ENCODE results near the gene SFI1. TPM values are rescaled to one million over a fixed set of nuclear protein-coding genes. Genes with fewer than 3 reads are reported as not detected.
"Not testable (repeated sequence)": the region's sequence is repeated elsewhere in the genome, so short reads cannot be mapped to it uniquely, and the experiment has no call there.

Gene SFI1
- total and polyA plus RNA-seq, 3 donors from 2014 or later = 48.8 to 141 (median 129) TPM

DNA sequence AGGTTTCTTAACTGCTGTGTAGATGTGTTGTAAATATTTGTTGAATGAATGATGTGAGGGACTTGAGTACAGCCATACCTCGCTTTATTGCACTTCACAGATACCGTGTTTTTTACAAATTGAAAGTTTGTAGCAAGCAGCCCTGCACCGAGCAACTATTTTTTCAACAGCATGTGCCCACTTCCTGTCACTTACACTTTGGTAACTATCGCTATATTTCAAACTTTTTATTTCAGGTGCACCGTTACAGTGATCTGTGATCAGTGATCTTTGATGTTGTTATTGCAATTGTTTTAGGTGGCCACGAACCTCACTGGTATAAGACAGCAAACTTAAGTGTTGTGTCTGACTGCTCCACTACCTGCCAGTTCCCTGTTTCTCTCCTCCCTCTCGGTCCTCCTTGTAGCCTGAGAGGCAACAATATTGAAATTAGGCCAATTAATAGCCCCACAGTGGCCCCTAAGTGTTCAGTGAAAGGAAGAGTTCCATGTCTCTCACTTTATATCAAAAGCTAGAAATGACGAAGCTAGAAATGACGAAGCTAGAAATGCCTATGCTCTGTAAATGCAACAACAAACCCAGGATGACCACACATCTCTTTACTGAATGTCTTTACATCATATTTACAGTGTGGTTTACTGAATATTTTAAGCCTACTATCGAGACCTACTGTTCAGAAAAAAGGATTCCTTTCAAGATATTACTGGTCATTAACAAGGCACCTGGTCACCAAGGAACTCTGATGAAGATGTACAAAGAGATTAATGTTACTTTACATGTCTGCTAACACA, 1.0 kb downstream of the SFI1 start:
- Histone ChIP-seq H3K9me3 (no peaks in the 10 kb centered on the region), H3K36me3 (ENCODE audit: low read depth, missing control alignments) (no peaks in the 10 kb centered on the region), H3K27ac (peak overlapping the region; percentile 4 to 83), H3K27me3 (no peaks in the 10 kb centered on the region), H3K4me1 (peaks cover 13% of the 10 kb centered on the region), H3K4me3 (peak overlapping the region; percentile 75 to 79)
- intact Hi-C loops (cut with DNase I; ENCODE audit: low total_unique reads) = no loop called here
- 50 to 58% methylated on average over 10 of the region's 10 CpGs for WGBS, 2 donors
- no peak for TF ChIP-seq POLR2A (IDR thresholded peaks at IDR 0.05)
- TF ChIP-seq, protein P1, sequence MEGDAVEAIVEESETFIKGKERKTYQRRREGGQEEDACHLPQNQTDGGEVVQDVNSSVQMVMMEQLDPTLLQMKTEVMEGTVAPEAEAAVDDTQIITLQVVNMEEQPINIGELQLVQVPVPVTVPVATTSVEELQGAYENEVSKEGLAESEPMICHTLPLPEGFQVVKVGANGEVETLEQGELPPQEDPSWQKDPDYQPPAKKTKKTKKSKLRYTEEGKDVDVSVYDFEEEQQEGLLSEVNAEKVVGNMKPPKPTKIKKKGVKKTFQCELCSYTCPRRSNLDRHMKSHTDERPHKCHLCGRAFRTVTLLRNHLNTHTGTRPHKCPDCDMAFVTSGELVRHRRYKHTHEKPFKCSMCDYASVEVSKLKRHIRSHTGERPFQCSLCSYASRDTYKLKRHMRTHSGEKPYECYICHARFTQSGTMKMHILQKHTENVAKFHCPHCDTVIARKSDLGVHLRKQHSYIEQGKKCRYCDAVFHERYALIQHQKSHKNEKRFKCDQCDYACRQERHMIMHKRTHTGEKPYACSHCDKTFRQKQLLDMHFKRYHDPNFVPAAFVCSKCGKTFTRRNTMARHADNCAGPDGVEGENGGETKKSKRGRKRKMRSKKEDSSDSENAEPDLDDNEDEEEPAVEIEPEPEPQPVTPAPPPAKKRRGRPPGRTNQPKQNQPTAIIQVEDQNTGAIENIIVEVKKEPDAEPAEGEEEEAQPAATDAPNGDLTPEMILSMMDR (IDR thresholded peaks at IDR 0.05) = no peak
- DNase-seq = no peak

DNA sequence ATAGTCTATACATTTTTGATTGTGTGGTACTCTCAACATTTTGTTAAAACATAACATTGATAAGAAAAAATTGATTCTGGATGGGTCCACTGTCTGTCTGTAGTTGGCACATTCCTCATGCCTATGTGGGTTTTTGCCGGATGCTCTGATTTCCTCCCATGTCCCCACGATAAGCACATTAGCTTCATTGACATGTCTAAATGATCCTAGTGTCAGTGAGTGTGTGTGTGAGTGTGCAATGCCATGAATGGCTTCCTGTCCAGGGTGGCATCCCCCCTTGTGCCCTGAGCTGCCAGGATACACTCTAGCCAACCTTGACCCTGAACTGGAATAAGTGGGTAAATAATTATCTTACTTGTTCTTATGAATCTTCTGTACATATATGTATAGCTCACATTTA, 5.4 kb downstream of the SFI1 start:
- Histone ChIP-seq H3K36me3 (ENCODE audit: low read depth, missing control alignments) (no peaks in the 10 kb centered on the region), H3K27me3 (no peaks in the 10 kb centered on the region), H3K4me1 (peaks cover 7% of the 10 kb centered on the region), H3K9me3 (no peaks in the 10 kb centered on the region), H3K4me3 (no peak overlapping the region), H3K27ac (no peak overlapping the region)
- TF ChIP-seq, protein P1 (IDR thresholded peaks at IDR 0.05) = no peak
- TF ChIP-seq POLR2A (IDR thresholded peaks at IDR 0.05) = no peak
- intact Hi-C loops (cut with DNase I; ENCODE audit: low total_unique reads) = no loop called here
- no peak for DNase-seq
- 74 to 83% methylated on average over 2 of the region's 2 CpGs for whole genome bisulfite sequencing, 2 donors

DNA sequence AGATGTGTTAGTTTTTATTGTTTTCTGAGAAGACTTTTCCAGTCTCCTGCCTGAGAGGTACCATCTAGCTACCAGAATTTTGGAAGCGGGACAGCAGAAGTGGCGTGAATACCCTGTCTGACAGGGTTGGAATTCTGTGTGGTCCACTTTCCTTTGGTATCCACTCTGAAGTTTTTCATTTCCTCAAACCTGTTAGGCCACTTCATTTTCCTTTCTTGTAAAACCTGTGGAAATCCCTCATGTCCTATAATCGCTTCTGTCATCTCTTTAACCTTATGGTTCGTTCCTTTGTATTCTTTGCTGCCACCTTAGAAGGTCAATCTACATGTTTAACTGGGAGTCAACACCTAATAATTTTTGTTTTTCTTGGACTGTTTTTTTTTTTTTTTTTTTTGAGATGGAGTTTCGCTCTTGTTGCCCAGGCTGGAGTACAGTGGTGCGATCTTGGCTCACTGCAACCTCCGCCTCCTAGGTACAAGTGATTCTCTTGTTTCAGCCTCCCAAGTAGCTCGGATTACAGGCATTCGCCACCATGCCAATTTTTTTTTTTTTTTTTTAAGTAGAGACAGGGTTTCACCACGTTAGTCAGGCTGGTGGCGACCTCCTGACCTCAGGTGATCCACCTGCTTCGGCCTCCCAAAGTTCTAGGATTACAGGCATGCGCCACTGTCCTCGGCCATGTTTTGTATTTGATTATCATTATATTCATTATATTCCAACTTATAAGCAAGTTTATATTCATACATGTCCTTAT, 7.1 kb downstream of the SFI1 start:
- intact Hi-C loops (cut with DNase I; ENCODE audit: low total_unique reads) = no loop called here
- H3K9me3 ChIP-seq = no peaks in the 10 kb centered on the region
- H3K27ac ChIP-seq = no peak overlapping the region
- H3K4me3 ChIP-seq = no peak overlapping the region
- 93% methylated on average over 14 of the region's 14 CpGs for WGBS, 2 donors
- H3K27me3 ChIP-seq = no peaks in the 10 kb centered on the region
- H3K36me3 ChIP-seq (ENCODE audit: low read depth, missing control alignments) = no peaks in the 10 kb centered on the region
- TF ChIP-seq POLR2A (IDR thresholded peaks at IDR 0.05) = no peak
- TF ChIP-seq, protein P1 (IDR thresholded peaks at IDR 0.05) = no peak
- no peaks in the 10 kb centered on the region for H3K4me1 ChIP-seq
- no peak for DNase-seq

DNA sequence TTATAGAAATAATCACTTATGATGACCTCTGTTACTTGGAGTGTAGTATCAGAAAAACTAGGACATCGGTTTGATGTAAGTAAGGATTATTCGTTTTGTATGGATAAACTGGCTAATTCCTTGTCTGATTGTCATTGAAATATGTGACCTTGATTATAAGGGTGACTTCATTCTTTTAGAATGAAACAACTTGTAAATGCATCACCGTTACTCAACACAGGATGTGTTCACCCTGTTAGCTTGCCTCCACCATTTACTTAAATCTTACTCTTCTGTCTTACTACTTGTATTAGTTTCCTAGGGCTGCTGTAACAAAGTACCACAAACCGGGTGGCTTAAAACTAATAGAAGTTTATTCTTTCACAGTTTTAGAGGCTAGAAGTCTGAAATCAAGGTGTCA, 7.9 kb downstream of the SFI1 start:
- WGBS, 2 donors = 70 to 80% methylated on average over 4 of the region's 4 CpGs
- no peak for TF ChIP-seq POLR2A (IDR thresholded peaks at IDR 0.05)
- TF ChIP-seq, protein P1 (IDR thresholded peaks at IDR 0.05) = no peak
- no peak overlapping the region for H3K27ac ChIP-seq

DNA sequence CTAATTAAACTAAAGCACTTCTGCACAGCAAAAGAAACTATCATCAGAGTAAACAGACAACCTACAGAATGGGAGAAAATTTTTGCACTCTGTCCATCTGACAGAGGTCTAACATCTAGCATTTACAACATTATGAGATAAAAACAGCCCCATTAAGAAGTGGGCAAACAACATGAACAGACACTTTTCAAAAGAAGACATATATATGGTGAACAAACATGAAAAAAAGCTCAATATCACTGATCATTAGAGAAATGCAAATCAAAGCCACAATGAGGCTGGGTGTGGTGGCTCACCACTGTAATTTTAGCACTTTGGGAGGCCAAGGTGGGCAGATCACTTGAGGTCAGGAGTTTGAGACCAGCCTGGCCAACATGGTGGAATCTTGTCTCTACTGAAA, 11.2 kb downstream of the SFI1 start:
- H3K4me1 ChIP-seq; DNase-seq; H3K9me3 ChIP-seq; H3K27ac ChIP-seq; H3K4me3 ChIP-seq; H3K36me3 ChIP-seq (ENCODE audit: low read depth, missing control alignments); H3K27me3 ChIP-seq; intact Hi-C loops (cut with DNase I; ENCODE audit: low total_unique reads): not testable (repeated sequence)

More for the DNA sequence above, 7.9 kb downstream of the SFI1 start:
- Histone ChIP-seq H3K27me3 (no peaks in the 10 kb centered on the region), H3K36me3 (ENCODE audit: low read depth, missing control alignments) (no peaks in the 10 kb centered on the region), H3K4me1 (no peaks in the 10 kb centered on the region), H3K9me3 (no peaks in the 10 kb centered on the region), H3K4me3 (no peak overlapping the region)
- DNase-seq = no peak
- intact Hi-C loops (cut with DNase I; ENCODE audit: low total_unique reads) = no loop called here

All from testis (tissue), 3 donors.